HEK293T (cell line): ENCODE measurements around the gene MYO15A.
A peak's percentile ranks its signal among the peaks of the same experiment; 100 is the strongest.

Experiments
- ARNT ChIP-seq: fragments of 450-650 bp; IDR thresholded peaks from 2 replicates; pipeline ENCODE4 v1.6.1; 2017; ENCODE audit warnings: mild to moderate bottlenecking
- BHLHE40 ChIP-seq: fragments of 450-650 bp; IDR thresholded peaks from 2 replicates; pipeline ENCODE4 v1.6.1; 2016; ENCODE audit warnings: mild to moderate bottlenecking, moderate library complexity, borderline replicate concordance
- CTBP1 ChIP-seq: fragments of 450-650 bp; IDR thresholded peaks from 2 replicates; pipeline ENCODE4 v1.6.1; 2016; ENCODE audit warnings: borderline replicate concordance
- FOXA1 ChIP-seq: fragments of 450-650 bp; IDR thresholded peaks from 2 replicates; pipeline ENCODE4 v1.6.1; 2016; ENCODE audit warnings: mild to moderate bottlenecking
- FOXM1 ChIP-seq: fragments of 450-650 bp; IDR thresholded peaks from 2 replicates; pipeline ENCODE4 v1.6.1; 2017; ENCODE audit warnings: mild to moderate bottlenecking, borderline replicate concordance
- HDGF ChIP-seq: fragments of 450-650 bp; IDR thresholded peaks from 2 replicates; pipeline ENCODE4 v1.6.1; 2017; ENCODE audit warnings: antibody characterized with exemption, borderline replicate concordance
- LEF1 ChIP-seq: fragments of 450-650 bp; IDR thresholded peaks from 2 replicates; pipeline ENCODE4 v1.6.1; 2017; ENCODE audit warnings: mild to moderate bottlenecking, borderline replicate concordance
- NFRKB ChIP-seq: fragments of 450-650 bp; IDR thresholded peaks from 2 replicates; pipeline ENCODE4 v1.6.1; 2016; ENCODE audit warnings: mild to moderate bottlenecking, moderate library complexity
- PKNOX1 ChIP-seq: fragments of 450-650 bp; IDR thresholded peaks from 2 replicates; pipeline ENCODE4 v1.6.1; 2016
- SP1 ChIP-seq: fragments of 450-650 bp; IDR thresholded peaks from 2 replicates; pipeline ENCODE4 v1.6.1; 2017
- SUZ12 ChIP-seq: fragments of 450-650 bp; IDR thresholded peaks from 2 replicates; pipeline ENCODE4 v1.6.1; 2016; ENCODE audit warnings: mild to moderate bottlenecking
- TARDBP ChIP-seq: fragments of 450-650 bp; IDR thresholded peaks from 2 replicates; pipeline ENCODE4 v1.6.1; 2016
- ZNF384 ChIP-seq: fragments of 450-650 bp; IDR thresholded peaks from 2 replicates; pipeline ENCODE4 v1.6.1; 2016

GRCh38 chr17:18185832-18186626 lies 77.5 kb downstream of the MYO15A start:
- TF ChIP-seq ZNF384 (no peak), ARNT (no peak), NFRKB (no peak), BHLHE40 (no peak), SP1 (no peak), CTBP1 (no peak), HDGF (peak; percentile 17; the same call in 1 of the 2 replicates), FOXM1 (no peak), FOXA1 (no peak), TARDBP (no peak), LEF1 (no peak), SUZ12 (no peak), PKNOX1 (no peak)
